Lower lobe of right lung (tissue), 2 donors: ENCODE measurements around the gene HECW1. TPM values are rescaled to one million over a fixed set of nuclear protein-coding genes. Genes with fewer than 3 reads are reported as not detected.

ENCODE experiments used
- ATAC-seq, 2 donors: fragments of 200-7000 bp; cut with Tn5 transposase; one replicate each; pipeline ENCODE4 v1.9.1; 2020 to 2022; ENCODE audit warnings: mild to moderate bottlenecking in 2 of 2, moderate library complexity in 2 of 2
- DNase-seq: peaks from one replicate; pipeline ENCODE4 v3.0.0-alpha.2; 2020
- H3K27ac ChIP-seq: fragments of 200-600 bp; one replicate; pipeline ENCODE4 v1.8.0; 2022
- H3K27me3 ChIP-seq: fragments of 200-600 bp; one replicate; pipeline ENCODE4 v1.8.0; 2022; ENCODE audit warnings: low read depth
- H3K36me3 ChIP-seq: fragments of 200-600 bp; one replicate; pipeline ENCODE4 v1.8.0; 2022; ENCODE audit warnings: mild to moderate bottlenecking
- H3K4me1 ChIP-seq: fragments of 200-600 bp; one replicate; pipeline ENCODE4 v1.8.0; 2022
- H3K4me3 ChIP-seq: fragments of 200-600 bp; one replicate; pipeline ENCODE4 v1.8.0; 2022; ENCODE audit warnings: mild to moderate bottlenecking
- H3K9me3 ChIP-seq: fragments of 200-600 bp; one replicate; pipeline ENCODE4 v1.8.0; 2022
- intact Hi-C: fragments of 100-400 bp; cut with DNase I; formaldehyde crosslinking; loops from one replicate; pipeline ENCODE4 v1.11.0; 2022
- total RNA-seq: library from RNA; stranded (reverse); fragmentation: NEBNext Ultra II Directional; extraction: Animal tissue kit (Norgen Biotek cat#: 25700); gene quantifications from one replicate; pipeline ENCODE4 v1.2.1, GENCODE V29; 2021
- TF ChIP-seq, protein P1 (sequence below): fragments of 200-600 bp; IDR thresholded peaks from one replicate; pipeline ENCODE4 v1.8.0; 2022; ENCODE audit warnings: antibody characterized with exemption, mild to moderate bottlenecking
- donor health status: DM: no; HTN: yes; CAD: no; lungs with severe emphysema.

HECW1 gene
- total RNA-seq, 1 donor from 2014 or later = 0.06 TPM

DNA sequence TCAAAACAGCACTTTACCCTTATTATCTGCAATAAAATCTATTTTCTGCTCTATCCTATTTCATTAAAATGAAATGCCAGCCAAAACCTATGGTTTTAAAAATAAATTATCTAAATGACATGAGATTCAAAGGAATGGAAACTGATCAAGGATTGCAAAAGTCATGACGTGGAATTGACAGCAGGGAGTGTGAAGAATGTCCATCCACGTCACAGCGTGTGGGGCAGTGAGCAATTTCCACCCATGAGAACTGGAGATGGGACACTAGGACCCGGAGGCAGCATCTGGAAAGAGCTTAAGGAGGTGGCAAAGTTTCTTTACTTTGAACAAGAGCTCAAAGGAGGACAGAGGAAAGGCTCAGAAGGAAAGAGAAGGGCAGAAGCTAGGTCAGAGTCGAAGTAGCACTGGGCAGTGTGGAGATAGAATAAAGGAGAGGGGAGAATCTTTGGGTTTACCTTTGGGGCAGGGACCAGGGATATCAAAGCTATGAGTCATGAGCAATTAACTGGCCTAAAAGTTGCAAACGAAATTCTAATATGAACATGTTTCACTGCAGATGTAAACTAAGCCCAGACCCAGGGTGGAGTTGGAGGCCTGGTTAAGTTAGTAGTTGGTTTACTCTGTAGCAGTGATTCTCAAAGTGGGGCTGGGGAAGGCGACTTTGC is 445.5 kb downstream of the HECW1 start:
- ATAC-seq (no peak), DNase-seq (no peak)
- Histone ChIP-seq H3K27ac (no peak overlapping the region), H3K36me3 (no peaks in the 10 kb centered on the region), H3K4me1 (peaks cover 8% of the 10 kb centered on the region), H3K9me3 (no peaks in the 10 kb centered on the region), H3K27me3 (no peaks in the 10 kb centered on the region), H3K4me3 (no peak overlapping the region)
- intact Hi-C loops = no loop called here
- TF ChIP-seq, protein P1, sequence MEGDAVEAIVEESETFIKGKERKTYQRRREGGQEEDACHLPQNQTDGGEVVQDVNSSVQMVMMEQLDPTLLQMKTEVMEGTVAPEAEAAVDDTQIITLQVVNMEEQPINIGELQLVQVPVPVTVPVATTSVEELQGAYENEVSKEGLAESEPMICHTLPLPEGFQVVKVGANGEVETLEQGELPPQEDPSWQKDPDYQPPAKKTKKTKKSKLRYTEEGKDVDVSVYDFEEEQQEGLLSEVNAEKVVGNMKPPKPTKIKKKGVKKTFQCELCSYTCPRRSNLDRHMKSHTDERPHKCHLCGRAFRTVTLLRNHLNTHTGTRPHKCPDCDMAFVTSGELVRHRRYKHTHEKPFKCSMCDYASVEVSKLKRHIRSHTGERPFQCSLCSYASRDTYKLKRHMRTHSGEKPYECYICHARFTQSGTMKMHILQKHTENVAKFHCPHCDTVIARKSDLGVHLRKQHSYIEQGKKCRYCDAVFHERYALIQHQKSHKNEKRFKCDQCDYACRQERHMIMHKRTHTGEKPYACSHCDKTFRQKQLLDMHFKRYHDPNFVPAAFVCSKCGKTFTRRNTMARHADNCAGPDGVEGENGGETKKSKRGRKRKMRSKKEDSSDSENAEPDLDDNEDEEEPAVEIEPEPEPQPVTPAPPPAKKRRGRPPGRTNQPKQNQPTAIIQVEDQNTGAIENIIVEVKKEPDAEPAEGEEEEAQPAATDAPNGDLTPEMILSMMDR = no peak

DNA sequence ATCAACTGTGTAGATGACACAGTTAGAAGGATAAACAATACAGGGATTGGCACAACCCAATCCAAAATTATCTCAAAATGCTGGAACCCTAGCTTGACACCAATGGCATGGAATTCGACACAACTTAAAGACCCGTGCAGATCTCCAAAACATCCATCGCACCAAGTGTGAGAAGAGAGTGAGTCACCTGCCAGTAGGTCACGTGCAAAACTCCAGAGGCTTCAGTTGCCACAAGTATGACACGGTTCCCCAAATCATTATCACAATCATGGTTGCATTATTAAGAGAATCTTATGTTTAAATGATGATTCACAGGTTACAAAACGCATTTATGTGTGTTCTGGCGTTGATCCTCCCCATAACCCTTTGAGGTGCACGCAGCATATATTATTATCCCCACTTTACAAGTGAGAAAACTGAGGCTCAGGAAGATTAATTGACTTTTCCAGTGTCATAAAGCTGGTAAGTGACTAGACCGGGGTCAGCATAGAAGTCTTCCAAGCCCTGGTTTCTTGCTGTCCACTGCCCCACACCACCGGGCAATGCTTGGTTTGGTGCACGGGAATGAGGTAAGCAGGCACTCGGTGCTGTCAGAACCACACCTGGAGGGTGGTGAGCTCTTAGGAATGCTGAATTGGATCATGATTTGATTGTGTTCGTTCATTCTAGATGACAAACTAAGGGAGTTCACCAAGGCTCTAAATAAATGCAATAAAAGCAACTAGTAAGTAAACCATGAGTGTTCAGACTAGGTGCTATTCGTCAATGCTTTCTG is 446.9 kb downstream of the HECW1 start:
- DNase-seq = no peak
- Histone ChIP-seq H3K27ac (no peak overlapping the region), H3K27me3 (no peaks in the 10 kb centered on the region), H3K36me3 (no peaks in the 10 kb centered on the region), H3K9me3 (no peaks in the 10 kb centered on the region), H3K4me3 (no peak overlapping the region), H3K4me1 (no peaks in the 10 kb centered on the region)
- TF ChIP-seq, protein P1 = no peak
- no peak for ATAC-seq
- intact Hi-C loops = no loop called here

DNA sequence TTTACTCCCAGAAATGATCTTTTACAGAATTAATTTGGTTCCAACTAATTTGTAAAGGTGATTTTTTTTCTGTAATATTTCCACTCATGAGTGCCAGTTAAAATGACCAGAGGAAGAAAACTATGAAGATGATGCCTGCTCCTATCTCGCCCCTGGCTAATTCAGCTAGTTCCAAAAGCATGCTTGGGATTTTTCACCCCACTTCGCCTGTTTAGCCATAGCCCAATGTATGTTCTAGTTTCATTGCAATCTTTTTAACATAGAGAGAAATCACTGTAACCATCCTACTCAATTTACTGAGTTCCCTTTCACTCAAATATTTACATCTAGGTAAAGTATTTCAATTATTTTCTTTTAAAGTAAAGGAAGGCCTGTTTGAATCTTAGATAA is 447.5 kb downstream of the HECW1 start:
- H3K9me3 ChIP-seq = no peaks in the 10 kb centered on the region
- ATAC-seq (no peak), DNase-seq (no peak)
- no peak overlapping the region for H3K4me3 ChIP-seq
- no peaks in the 10 kb centered on the region for H3K27me3 ChIP-seq
- TF ChIP-seq, protein P1 = no peak
- no peak overlapping the region for H3K27ac ChIP-seq
- no peaks in the 10 kb centered on the region for H3K36me3 ChIP-seq
- intact Hi-C loops = no loop called here
- no peaks in the 10 kb centered on the region for H3K4me1 ChIP-seq

DNA sequence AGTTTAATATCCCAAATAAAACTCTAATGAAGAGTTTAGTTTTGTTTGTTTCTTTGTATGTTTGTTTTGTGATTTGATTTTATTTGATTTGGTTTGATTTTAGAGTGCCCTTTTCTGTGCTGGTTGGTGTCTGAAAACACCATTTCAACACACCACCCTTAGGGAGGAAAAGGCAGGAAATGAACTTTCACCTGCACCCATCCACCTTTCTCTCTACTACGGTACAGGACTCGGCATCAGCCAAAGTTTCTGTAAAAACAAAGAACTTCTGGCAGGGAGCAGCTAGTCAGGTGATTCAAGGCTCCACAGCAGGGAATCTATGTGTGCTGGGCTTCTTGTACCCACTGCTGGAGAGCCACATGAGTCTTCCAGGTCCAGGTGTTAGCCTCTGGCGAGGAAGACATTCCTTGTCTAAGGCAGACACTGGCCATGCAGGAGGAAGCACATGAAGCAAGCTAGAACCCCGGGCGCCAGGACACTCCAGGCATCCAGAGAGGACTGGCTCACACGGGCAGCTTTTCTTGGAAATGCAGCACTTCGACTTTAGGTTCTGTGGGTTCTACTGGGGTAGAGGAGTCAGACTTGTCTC is 448.4 kb downstream of the HECW1 start:
- Histone ChIP-seq H3K4me1 (no peaks in the 10 kb centered on the region), H3K27me3 (no peaks in the 10 kb centered on the region), H3K9me3 (no peaks in the 10 kb centered on the region), H3K4me3 (no peak overlapping the region), H3K36me3 (no peaks in the 10 kb centered on the region), H3K27ac (no peak overlapping the region)
- TF ChIP-seq, protein P1 = no peak
- no peak for ATAC-seq
- intact Hi-C loops = no loop called here
- DNase-seq = no peak

DNA sequence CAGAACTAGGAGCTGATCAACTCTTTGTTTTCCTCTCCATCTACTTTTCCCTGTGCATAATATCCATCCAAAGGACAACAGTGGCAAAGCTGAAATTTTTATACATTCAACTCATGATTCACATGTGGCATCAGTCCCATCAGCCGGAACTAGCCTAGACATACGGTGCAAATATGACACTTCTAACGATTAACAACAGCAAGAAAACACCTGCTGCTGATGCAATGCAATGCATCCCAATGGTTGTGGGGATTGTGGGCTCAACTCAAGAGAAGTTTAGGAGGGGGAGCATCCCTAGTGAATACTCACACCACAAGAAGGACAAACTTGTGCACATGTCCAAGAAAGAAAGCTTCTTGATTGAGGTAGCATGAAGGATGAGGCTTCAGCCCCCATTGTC is 449.9 kb downstream of the HECW1 start:
- Histone ChIP-seq H3K4me3 (no peak overlapping the region), H3K4me1 (no peaks in the 10 kb centered on the region), H3K36me3 (no peaks in the 10 kb centered on the region), H3K9me3 (no peaks in the 10 kb centered on the region), H3K27me3 (no peaks in the 10 kb centered on the region), H3K27ac (no peak overlapping the region)
- DNase-seq (no peak), ATAC-seq (no peak)
- TF ChIP-seq, protein P1 = no peak
- intact Hi-C loops = no loop called here
